Endothelial cell (in vitro differentiated cells): Measurements from ENCODE around the gene TBC1D1. TPM values are rescaled to one million over a fixed set of nuclear protein-coding genes. Genes with fewer than 3 reads are reported as not detected.

Experiments used
- DNase-seq: peaks from one replicate; pipeline ENCODE4 v3.0.0; 2021; ENCODE audit warnings: low spot score
- H3K27ac Mint-ChIP-seq: one replicate; pipeline ENCODE4 v1.8.0; 2021; ENCODE audit warnings: mixed read lengths, inconsistent platforms; ENCODE audit not compliant: unreplicated experiment
- H3K27me3 Mint-ChIP-seq: one replicate; pipeline ENCODE4 v1.8.0; 2021; ENCODE audit warnings: mild to moderate bottlenecking, moderate library complexity, mixed read lengths, inconsistent platforms; ENCODE audit not compliant: unreplicated experiment
- H3K36me3 Mint-ChIP-seq: one replicate; pipeline ENCODE4 v1.8.0; 2021; ENCODE audit warnings: mild to moderate bottlenecking, low read depth, mixed read lengths, inconsistent platforms; ENCODE audit not compliant: unreplicated experiment
- H3K4me1 Mint-ChIP-seq: one replicate; pipeline ENCODE4 v1.8.0; 2021; ENCODE audit warnings: mild to moderate bottlenecking, mixed read lengths, inconsistent platforms; ENCODE audit not compliant: unreplicated experiment
- H3K4me3 Mint-ChIP-seq: one replicate; pipeline ENCODE4 v1.8.0; 2021; ENCODE audit warnings: mild to moderate bottlenecking, mixed read lengths, inconsistent platforms; ENCODE audit not compliant: unreplicated experiment
- H3K9me3 Mint-ChIP-seq: one replicate; pipeline ENCODE4 v1.8.0; 2021; ENCODE audit warnings: mixed read lengths, inconsistent platforms; ENCODE audit not compliant: unreplicated experiment
- total RNA-seq: library from RNA; stranded (reverse); fragmentation: NEBNext Ultra II Directional; extraction: Animal tissue kit (Norgen Biotek cat#: 25700); gene quantifications from one replicate; pipeline ENCODE4 v1.2.1, GENCODE V29; 2021; ENCODE audit not compliant: unreplicated experiment
- TF ChIP-seq, protein P1 (sequence below): fragments of 200-600 bp; sonication (generic); IDR thresholded peaks from one replicate; pipeline ENCODE4 v1.5.0; 2021; ENCODE audit warnings: antibody characterized with exemption; ENCODE audit not compliant: unreplicated experiment

The TBC1D1 gene
- total RNA-seq, 1 donor from 2014 or later, result 139 TPM

- Mint-ChIP-seq H3K4me1 (peaks cover 20% of the 10 kb centered on the region), H3K4me3 (no peak overlapping the region), H3K9me3 (no peaks in the 10 kb centered on the region), H3K36me3 (no peaks in the 10 kb centered on the region), H3K27me3 (no peaks in the 10 kb centered on the region), H3K27ac (no peak overlapping the region)
- no peak for DNase-seq
- TF ChIP-seq, protein P1, sequence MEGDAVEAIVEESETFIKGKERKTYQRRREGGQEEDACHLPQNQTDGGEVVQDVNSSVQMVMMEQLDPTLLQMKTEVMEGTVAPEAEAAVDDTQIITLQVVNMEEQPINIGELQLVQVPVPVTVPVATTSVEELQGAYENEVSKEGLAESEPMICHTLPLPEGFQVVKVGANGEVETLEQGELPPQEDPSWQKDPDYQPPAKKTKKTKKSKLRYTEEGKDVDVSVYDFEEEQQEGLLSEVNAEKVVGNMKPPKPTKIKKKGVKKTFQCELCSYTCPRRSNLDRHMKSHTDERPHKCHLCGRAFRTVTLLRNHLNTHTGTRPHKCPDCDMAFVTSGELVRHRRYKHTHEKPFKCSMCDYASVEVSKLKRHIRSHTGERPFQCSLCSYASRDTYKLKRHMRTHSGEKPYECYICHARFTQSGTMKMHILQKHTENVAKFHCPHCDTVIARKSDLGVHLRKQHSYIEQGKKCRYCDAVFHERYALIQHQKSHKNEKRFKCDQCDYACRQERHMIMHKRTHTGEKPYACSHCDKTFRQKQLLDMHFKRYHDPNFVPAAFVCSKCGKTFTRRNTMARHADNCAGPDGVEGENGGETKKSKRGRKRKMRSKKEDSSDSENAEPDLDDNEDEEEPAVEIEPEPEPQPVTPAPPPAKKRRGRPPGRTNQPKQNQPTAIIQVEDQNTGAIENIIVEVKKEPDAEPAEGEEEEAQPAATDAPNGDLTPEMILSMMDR, result no peak
Observed at GRCh38 chr4:38170338-38171169, 279.7 kb downstream of the TBC1D1 start.

DNA sequence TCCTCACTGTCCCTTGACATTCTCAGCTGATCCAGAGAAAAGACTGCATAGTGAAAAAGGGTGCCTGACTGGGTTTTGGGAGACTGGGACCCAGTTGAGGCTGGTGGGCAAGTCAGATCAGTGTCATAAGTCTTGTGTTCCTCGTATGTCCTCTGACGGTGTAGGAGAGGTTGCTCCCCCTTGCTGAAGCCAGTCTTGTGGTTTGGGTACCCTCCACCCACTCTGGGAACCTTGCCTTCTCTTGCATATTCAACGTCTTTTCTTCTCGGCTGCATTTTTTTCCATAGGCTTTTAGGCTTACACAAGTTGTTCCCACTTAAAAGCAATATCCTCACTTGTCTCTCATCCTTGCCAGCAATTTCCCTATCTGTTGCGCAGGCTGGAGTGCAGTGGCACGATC lies 281.2 kb downstream of the TBC1D1 start:
- peaks cover 8% of the 10 kb centered on the region for H3K4me1 Mint-ChIP-seq
- H3K4me3 Mint-ChIP-seq, result no peak overlapping the region
- no peak for DNase-seq
- H3K27ac Mint-ChIP-seq, result no peak overlapping the region
- H3K27me3 Mint-ChIP-seq, result no peaks in the 10 kb centered on the region
- TF ChIP-seq, protein P1, result no peak
- no peaks in the 10 kb centered on the region for H3K36me3 Mint-ChIP-seq
- H3K9me3 Mint-ChIP-seq, result no peaks in the 10 kb centered on the region

- DNase-seq, result no peak
- no peak overlapping the region for H3K27ac Mint-ChIP-seq
- peaks cover 9% of the 10 kb centered on the region for H3K4me1 Mint-ChIP-seq
- TF ChIP-seq, protein P1, result no peak
- no peaks in the 10 kb centered on the region for H3K36me3 Mint-ChIP-seq
- H3K9me3 Mint-ChIP-seq, result no peaks in the 10 kb centered on the region
- H3K4me3 Mint-ChIP-seq, result no peak overlapping the region
- H3K27me3 Mint-ChIP-seq, result no peaks in the 10 kb centered on the region
Observed at GRCh38 chr4:38173935-38174518, 283.1 kb downstream of the TBC1D1 start.

DNA sequence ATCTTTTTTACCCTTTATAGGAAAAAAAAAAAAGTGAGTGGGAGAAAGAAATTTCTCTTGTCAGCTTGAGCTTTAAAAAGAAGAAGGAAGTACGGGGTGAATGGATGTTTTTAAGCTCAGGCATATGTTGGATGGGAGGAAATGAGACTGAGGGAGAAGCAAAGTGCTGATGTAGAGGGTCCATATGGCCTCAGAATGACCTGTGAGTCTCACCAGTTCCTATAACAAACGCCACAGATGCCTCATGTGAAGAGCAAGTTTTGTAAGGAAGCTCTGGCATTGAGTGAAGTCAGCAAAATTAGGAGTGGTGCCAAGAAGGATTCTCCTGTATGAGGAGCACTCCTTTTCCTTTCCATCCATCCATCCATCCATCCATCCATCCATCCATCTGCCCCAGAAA lies 283.9 kb downstream of the TBC1D1 start:
- TF ChIP-seq, protein P1, result no peak
- H3K27ac Mint-ChIP-seq, result no peak overlapping the region
- H3K36me3 Mint-ChIP-seq, result no peaks in the 10 kb centered on the region
- H3K4me1 Mint-ChIP-seq, result peaks cover 11% of the 10 kb centered on the region
- H3K9me3 Mint-ChIP-seq, result no peaks in the 10 kb centered on the region
- H3K4me3 Mint-ChIP-seq, result no peak overlapping the region
- no peak for DNase-seq
- no peaks in the 10 kb centered on the region for H3K27me3 Mint-ChIP-seq

- H3K27me3 Mint-ChIP-seq, result no peaks in the 10 kb centered on the region
- H3K27ac Mint-ChIP-seq, result no peak overlapping the region
- no peaks in the 10 kb centered on the region for H3K9me3 Mint-ChIP-seq
- DNase-seq, result no peak
- H3K4me1 Mint-ChIP-seq, result peaks cover 19% of the 10 kb centered on the region
- H3K36me3 Mint-ChIP-seq, result peaks cover 3% of the 10 kb centered on the region
- no peak overlapping the region for H3K4me3 Mint-ChIP-seq
- TF ChIP-seq, protein P1, result no peak
Observed at GRCh38 chr4:38176165-38176564, 285.3 kb downstream of the TBC1D1 start.
